Gastrocnemius medialis (tissue), 4 donors: ENCODE results near the gene CSF1. TPM values are rescaled to one million over a fixed set of nuclear protein-coding genes. Genes with fewer than 3 reads are reported as not detected.
A peak's percentile ranks its signal among the peaks of the same experiment; 100 is the strongest.
"Not testable (repeated sequence)": the region's sequence is repeated elsewhere in the genome, so short reads cannot be mapped to it uniquely, and the experiment has no call there.

Source experiments
- ATAC-seq, 2 donors: fragments of 150-250 bp; one replicate each; pipeline ENCODE4 v1.9.1; 2016
- DNase-seq, 2 donors: peaks; one replicate each; pipeline ENCODE4 v3.0.0-alpha.2; 2019
- H3K27ac ChIP-seq, 4 donors: fragments of 200-600 bp; sonication (generic); 1 replicate in 1 of 4; 2 replicates in 3 of 4; pipeline ENCODE4 v1.5.1; 2016 to 2018; ENCODE audit warnings: mild to moderate bottlenecking in 2 of 4, moderate library complexity in 1 of 4
- H3K27me3 ChIP-seq, 3 donors: fragments of 200-600 bp; sonication (generic) in 2 of 3; 1 replicate in 1 of 3; 2 replicates in 2 of 3; pipeline versions ENCODE4 v1.5.1 to v1.6.0; 2016 to 2019; ENCODE audit warnings: mild to moderate bottlenecking in 1 of 3, moderate library complexity in 1 of 3
- H3K36me3 ChIP-seq, 2 donors: fragments of 200-600 bp; sonication (generic) in 1 of 2; one replicate each; pipeline ENCODE4 v1.5.1; 2017 to 2018
- H3K4me1 ChIP-seq, 2 donors: fragments of 200-600 bp; sonication (generic) in 1 of 2; one replicate each; pipeline ENCODE4 v1.5.1; 2016 to 2017; ENCODE audit warnings: mild to moderate bottlenecking in 2 of 2
- H3K4me3 ChIP-seq, 4 donors: fragments of 200-600 bp; sonication (generic) in 3 of 4; 1 replicate in 1 of 4; 2 replicates in 3 of 4; pipeline ENCODE4 v1.5.1; 2016 to 2019; ENCODE audit warnings: mild to moderate bottlenecking in 2 of 4
- H3K9me3 ChIP-seq, 3 donors: fragments of 200-600 bp; sonication (generic) in 2 of 3; 1 replicate in 1 of 3; 2 replicates in 2 of 3; pipeline ENCODE4 v1.5.1; 2016 to 2019
- POLR2A ChIP-seq, 2 donors: fragments of 450-650 bp; IDR thresholded peaks; one replicate each; pipeline ENCODE4 v1.6.1; 2017; ENCODE audit warnings: antibody characterized with exemption in 2 of 2, mild to moderate bottlenecking in 2 of 2, moderate library complexity in 2 of 2
- in situ Hi-C, 4 donors: fragments of 200-750 bp; cut with MboI; loops; one replicate each; pipeline versions ENCODE4 v1.15.0 to v1.8.0; 2017; ENCODE audit warnings: low sequenced_read_pairs in 4 of 4
- intact Hi-C: fragments of 100-400 bp; cut with DNase I; formaldehyde crosslinking; loops from one replicate; pipeline ENCODE4 v1.15.1; 2023; ENCODE audit warnings: low total_unique reads
- total RNA-seq, 4 donors: library from RNA; depleted of rRNA; stranded (reverse); fragments of >200 nt; gene quantifications; one replicate each; pipeline versions ENCODE4 v1.1.0 to v1.2.3, GENCODE V29; 2016
- TF ChIP-seq, protein P1 (sequence below), 5 experiments: fragments of 450-650 bp in 3 of 5; fragments of 200-600 bp in 2 of 5; sonication (generic) in 2 of 5; IDR thresholded peaks in 4 of 5; conservative IDR thresholded peaks in 1 of 5; 1 replicate in 4 of 5; 2 replicates in 1 of 5; pipeline ENCODE4 v1.5.1; 2016 to 2019; ENCODE audit warnings: antibody characterized with exemption in 5 of 5, mild to moderate bottlenecking in 3 of 5, moderate library complexity in 3 of 5

Gene CSF1
- total RNA-seq, 4 donors from 2014 or later: 14.6 to 31.1 (median 19.6) TPM

DNA sequence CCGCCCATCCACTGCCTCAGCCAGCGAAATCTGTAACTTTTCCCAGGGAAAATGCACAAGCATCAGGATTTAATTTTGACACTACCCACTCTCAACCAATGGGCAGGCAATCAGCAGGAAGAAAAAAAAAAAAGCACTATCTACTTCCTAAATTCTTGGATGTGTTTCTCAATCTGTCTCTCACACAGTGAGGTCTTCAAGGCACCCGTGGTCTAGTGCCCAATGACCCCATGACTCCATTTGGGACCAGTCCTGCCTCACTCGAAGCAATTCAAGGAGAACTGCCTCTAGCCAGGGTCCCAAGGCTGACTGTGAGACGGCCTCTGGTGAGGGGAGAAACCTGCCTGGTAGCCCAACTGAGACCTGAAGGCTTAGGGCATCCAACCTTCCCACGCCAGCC, 35.9 kb downstream of the CSF1 start:
- intact Hi-C loops (no loop called here), in situ Hi-C loops (no loop called here)
- Histone ChIP-seq H3K9me3 (no peaks in the 10 kb centered on the region), H3K4me1 (no peaks in the 10 kb centered on the region), H3K4me3 (no peak overlapping the region), H3K27me3 (no peaks in the 10 kb centered on the region), H3K36me3 (no peaks in the 10 kb centered on the region), H3K27ac (no peak overlapping the region)
- ATAC-seq: no peak
- TF ChIP-seq, protein P1, sequence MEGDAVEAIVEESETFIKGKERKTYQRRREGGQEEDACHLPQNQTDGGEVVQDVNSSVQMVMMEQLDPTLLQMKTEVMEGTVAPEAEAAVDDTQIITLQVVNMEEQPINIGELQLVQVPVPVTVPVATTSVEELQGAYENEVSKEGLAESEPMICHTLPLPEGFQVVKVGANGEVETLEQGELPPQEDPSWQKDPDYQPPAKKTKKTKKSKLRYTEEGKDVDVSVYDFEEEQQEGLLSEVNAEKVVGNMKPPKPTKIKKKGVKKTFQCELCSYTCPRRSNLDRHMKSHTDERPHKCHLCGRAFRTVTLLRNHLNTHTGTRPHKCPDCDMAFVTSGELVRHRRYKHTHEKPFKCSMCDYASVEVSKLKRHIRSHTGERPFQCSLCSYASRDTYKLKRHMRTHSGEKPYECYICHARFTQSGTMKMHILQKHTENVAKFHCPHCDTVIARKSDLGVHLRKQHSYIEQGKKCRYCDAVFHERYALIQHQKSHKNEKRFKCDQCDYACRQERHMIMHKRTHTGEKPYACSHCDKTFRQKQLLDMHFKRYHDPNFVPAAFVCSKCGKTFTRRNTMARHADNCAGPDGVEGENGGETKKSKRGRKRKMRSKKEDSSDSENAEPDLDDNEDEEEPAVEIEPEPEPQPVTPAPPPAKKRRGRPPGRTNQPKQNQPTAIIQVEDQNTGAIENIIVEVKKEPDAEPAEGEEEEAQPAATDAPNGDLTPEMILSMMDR (IDR thresholded peaks at IDR 0.05 in 4 of 5, conservative IDR thresholded peaks at IDR 0.05 in 1 of 5): no peak
- TF ChIP-seq POLR2A (IDR thresholded peaks at IDR 0.05): no peak
- DNase-seq: no peak

DNA sequence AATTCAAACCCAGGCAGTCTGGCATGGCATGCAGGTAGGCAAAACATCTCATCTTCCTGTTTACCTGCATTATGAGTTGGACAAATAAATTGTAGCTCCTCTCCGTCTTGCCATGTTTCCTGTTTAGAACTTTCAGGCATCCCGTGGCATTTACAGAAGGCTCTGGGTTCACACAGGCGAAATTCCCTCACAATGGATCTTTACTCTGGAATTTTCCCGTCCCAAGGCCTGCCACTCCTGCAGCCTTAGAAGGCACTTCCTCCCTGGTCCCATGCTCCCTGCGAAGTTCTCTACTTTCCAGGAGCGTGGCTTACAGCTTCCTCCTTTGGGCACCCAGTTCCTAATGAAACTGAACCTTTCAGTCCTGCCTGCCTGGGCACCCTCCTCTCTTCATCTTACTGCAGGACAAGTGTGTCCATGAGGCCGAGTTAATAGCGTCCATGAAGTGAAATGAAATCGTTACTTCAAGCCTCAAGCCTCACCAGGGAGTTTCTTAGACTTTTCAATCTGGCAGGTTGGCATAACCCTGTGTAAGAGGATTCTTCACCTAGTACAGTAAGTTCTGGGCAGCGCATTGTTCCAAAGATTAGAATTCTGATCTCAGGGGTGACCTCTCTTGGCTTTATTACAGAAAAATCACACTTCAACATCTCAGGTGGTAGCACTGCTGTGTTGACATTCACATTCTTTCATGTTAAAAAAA, 37.1 kb downstream of the CSF1 start:
- Histone ChIP-seq H3K27ac (peak overlapping the region in 1 of 4 donors; percentile 10), H3K4me1 (no peaks in the 10 kb centered on the region), H3K9me3 (no peaks in the 10 kb centered on the region), H3K4me3 (no peak overlapping the region), H3K36me3 (no peaks in the 10 kb centered on the region), H3K27me3 (no peaks in the 10 kb centered on the region)
- DNase-seq (no peak), ATAC-seq (no peak)
- TF ChIP-seq, protein P1 (IDR thresholded peaks at IDR 0.05 in 4 of 5, conservative IDR thresholded peaks at IDR 0.05 in 1 of 5): no peak
- no peak for TF ChIP-seq POLR2A (IDR thresholded peaks at IDR 0.05)
- intact Hi-C loops: no loop called here
- in situ Hi-C loops: no loop called here

DNA sequence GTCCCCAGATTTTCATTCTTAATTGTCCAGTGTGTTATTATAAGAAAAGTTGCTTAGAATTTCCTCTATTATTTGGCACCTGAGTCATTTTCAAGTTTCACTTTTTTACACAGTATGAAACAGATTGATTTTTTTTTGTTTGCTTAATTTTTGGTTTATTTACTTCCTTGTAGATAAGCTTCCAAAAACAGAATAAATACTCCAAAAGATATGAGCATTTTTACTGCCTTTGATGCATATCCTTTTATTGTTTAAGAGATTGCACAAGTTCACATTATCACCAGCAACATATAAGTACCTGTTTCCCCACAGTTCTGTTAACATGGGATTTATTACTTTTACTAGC, 37.6 kb downstream of the CSF1 start:
- H3K27ac ChIP-seq: no peak overlapping the region
- DNase-seq: no peak
- H3K9me3 ChIP-seq: no peaks in the 10 kb centered on the region
- intact Hi-C loops: no loop called here
- ATAC-seq: no peak
- no peaks in the 10 kb centered on the region for H3K4me1 ChIP-seq
- no peaks in the 10 kb centered on the region for H3K27me3 ChIP-seq
- no peaks in the 10 kb centered on the region for H3K36me3 ChIP-seq
- no peak for TF ChIP-seq POLR2A (IDR thresholded peaks at IDR 0.05)
- TF ChIP-seq, protein P1 (IDR thresholded peaks at IDR 0.05 in 4 of 5, conservative IDR thresholded peaks at IDR 0.05 in 1 of 5): no peak
- no peak overlapping the region for H3K4me3 ChIP-seq
- in situ Hi-C loops: no loop called here

DNA sequence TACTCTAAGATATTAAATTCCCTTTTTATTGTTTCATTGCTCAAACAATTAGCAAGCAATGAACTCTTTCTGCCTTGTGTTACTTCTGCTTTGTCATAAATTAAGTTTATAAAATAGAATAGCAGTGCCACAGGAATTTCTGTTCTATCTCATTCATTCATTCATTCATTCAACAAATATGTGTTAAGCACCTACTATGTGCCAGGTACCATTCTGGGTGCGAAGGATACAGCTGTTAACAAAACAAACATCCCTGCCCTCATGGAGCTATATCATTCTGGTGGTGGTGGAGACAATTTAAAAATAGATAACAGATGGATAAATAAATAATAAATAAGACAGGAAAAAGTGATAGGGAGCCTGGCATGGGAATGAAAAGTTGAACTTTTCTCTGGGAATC, 39.4 kb downstream of the CSF1 start:
- no peak for TF ChIP-seq POLR2A (IDR thresholded peaks at IDR 0.05)
- TF ChIP-seq, protein P1 (IDR thresholded peaks at IDR 0.05 in 4 of 5, conservative IDR thresholded peaks at IDR 0.05 in 1 of 5): no peak
- Histone ChIP-seq H3K4me1 (no peaks in the 10 kb centered on the region), H3K9me3 (no peaks in the 10 kb centered on the region), H3K36me3 (no peaks in the 10 kb centered on the region), H3K27ac (no peak overlapping the region), H3K4me3 (no peak overlapping the region), H3K27me3 (no peaks in the 10 kb centered on the region)
- ATAC-seq (no peak), DNase-seq (no peak)
- intact Hi-C loops: no loop called here
- in situ Hi-C loops: no loop called here

DNA sequence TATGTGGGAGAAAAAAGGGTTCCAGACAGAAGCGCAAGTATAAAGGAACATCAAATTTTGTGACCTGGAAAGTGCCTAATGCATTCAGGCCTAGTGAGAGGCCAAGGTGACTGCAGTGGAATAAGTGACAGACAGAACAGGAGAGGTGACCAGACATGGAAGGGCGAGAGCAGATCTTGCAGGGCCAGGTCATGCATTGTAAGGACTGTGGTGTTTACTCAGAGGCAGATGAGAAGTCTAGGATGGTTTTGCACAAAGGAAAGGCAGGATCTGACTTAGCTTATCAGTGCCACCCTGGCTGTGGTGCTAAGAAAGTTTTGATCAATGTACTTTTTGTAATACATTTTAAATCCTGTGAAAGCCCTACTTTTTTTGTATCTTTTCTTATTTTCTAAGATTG, 39.9 kb downstream of the CSF1 start:
- in situ Hi-C loops: no loop called here
- no peak overlapping the region for H3K4me3 ChIP-seq

DNA sequence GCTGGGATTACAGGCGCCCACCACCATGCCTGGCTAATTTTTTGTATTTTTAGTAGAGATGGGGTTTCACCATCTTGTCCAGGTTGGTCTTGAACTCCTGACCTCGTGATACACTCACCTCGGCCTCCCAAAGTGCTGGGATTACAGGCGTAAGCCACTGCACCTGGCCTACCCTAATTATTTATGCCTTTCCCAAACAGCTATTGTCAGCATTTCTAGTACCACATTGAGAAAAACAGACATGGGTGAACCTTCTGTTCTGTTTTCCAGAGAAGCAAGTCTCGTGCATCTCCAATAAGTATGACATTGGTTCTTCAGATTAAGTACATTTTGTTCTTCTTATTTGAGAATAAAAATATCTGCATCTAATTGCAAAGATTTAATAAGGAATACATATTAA, 40.9 kb downstream of the CSF1 start:
- H3K4me3 ChIP-seq, ATAC-seq, H3K36me3 ChIP-seq, H3K27me3 ChIP-seq, H3K4me1 ChIP-seq, intact Hi-C loops, DNase-seq, H3K27ac ChIP-seq, H3K9me3 ChIP-seq, in situ Hi-C loops: not testable (repeated sequence)

More for the DNA sequence above, 39.9 kb downstream of the CSF1 start:
- Histone ChIP-seq H3K9me3 (no peaks in the 10 kb centered on the region), H3K27ac (no peak overlapping the region), H3K27me3 (no peaks in the 10 kb centered on the region), H3K36me3 (no peaks in the 10 kb centered on the region), H3K4me1 (no peaks in the 10 kb centered on the region)
- TF ChIP-seq, protein P1 (IDR thresholded peaks at IDR 0.05 in 4 of 5, conservative IDR thresholded peaks at IDR 0.05 in 1 of 5): no peak
- no peak for TF ChIP-seq POLR2A (IDR thresholded peaks at IDR 0.05)
- no peak for ATAC-seq
- DNase-seq: no peak
- intact Hi-C loops: no loop called here
